ENCODE data around the gene VPS54.
A peak's percentile ranks its signal among the peaks of the same experiment; 100 is the strongest.

Gene VPS54, protein sequence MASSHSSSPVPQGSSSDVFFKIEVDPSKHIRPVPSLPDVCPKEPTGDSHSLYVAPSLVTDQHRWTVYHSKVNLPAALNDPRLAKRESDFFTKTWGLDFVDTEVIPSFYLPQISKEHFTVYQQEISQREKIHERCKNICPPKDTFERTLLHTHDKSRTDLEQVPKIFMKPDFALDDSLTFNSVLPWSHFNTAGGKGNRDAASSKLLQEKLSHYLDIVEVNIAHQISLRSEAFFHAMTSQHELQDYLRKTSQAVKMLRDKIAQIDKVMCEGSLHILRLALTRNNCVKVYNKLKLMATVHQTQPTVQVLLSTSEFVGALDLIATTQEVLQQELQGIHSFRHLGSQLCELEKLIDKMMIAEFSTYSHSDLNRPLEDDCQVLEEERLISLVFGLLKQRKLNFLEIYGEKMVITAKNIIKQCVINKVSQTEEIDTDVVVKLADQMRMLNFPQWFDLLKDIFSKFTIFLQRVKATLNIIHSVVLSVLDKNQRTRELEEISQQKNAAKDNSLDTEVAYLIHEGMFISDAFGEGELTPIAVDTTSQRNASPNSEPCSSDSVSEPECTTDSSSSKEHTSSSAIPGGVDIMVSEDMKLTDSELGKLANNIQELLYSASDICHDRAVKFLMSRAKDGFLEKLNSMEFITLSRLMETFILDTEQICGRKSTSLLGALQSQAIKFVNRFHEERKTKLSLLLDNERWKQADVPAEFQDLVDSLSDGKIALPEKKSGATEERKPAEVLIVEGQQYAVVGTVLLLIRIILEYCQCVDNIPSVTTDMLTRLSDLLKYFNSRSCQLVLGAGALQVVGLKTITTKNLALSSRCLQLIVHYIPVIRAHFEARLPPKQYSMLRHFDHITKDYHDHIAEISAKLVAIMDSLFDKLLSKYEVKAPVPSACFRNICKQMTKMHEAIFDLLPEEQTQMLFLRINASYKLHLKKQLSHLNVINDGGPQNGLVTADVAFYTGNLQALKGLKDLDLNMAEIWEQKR

DNA sequence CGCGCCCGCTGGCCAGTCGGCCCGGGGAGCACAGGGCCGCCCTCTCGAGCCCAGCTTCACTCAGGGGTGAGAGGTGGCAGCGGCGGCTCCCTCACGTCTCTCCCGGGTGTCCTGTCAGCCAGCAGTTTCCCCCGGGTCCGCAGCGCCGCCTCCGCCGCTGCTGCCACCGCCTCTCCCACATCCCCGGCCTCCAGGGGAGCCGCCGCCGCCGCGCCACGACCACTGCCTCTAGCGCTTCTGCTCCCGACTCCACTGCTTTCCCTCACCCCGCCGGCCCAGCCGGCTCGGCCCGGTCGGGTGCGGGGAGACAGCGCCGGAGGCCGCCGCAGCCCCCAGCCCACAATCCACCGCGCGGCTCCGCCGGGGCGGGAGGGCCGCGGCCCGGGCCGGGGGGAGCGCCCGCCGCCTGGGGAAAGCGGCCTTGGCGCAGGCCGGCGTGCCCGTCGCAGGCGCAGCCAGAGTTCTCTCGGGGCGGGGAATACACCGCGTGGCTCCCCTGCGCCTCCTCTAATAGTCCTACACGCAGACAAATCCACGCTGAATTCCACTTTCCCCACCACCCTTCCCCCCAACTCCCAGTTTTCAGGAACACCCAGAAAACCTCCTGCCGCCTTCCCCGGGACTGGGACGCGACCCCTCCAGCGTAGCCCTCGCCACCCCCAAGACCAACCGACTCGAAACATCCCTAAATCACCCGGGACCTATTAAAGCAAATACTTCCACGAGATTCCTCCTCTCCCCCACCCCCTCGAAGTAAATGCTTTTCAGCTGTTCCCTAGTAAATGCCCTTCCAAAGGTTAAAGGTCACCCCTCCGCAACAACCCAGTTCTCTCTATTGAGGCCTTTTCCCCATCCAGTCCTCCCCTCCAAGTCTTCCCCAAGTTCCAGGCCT, at the start of gene VPS54:
VPS54 (minus strand) TSS at position 346 of the 892 bp plus-strand sequence. CDS start 35,429 bp downstream, outside the sequence.
- peak; percentile 65 to 69 for DNase-seq (ENCODE audit: low read depth in 2 of 2)
- TF ChIP-seq, protein P1, sequence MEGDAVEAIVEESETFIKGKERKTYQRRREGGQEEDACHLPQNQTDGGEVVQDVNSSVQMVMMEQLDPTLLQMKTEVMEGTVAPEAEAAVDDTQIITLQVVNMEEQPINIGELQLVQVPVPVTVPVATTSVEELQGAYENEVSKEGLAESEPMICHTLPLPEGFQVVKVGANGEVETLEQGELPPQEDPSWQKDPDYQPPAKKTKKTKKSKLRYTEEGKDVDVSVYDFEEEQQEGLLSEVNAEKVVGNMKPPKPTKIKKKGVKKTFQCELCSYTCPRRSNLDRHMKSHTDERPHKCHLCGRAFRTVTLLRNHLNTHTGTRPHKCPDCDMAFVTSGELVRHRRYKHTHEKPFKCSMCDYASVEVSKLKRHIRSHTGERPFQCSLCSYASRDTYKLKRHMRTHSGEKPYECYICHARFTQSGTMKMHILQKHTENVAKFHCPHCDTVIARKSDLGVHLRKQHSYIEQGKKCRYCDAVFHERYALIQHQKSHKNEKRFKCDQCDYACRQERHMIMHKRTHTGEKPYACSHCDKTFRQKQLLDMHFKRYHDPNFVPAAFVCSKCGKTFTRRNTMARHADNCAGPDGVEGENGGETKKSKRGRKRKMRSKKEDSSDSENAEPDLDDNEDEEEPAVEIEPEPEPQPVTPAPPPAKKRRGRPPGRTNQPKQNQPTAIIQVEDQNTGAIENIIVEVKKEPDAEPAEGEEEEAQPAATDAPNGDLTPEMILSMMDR (IDR thresholded peaks at IDR 0.05; ENCODE audit: low read depth, low read length): no peak
- H3K4me3 ChIP-seq (replicated peaks in 1 of 2; ENCODE audit: low read depth in 2 of 2, low read length in 2 of 2): peak within 1 kb of the TSS; percentile 61 to 70

DNA sequence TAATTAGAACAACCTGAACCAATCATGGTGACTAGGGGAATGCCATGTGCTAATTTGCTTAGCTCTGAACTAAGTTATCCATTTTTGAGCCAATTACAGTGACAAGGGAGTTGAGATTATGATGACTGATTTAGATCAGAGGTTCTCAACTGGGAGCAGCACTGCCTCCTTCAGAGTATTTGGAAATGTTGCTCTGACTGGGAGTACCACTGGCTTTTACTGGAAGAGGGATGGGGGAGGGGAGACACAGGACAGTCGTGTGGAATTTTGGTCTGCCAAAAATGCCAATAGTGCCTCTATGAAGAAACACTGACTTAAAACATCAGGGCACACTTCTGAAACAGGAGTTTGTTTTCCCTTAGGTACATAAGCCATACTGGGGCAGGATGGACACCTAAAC, 48.1 kb upstream of the VPS54 start:
- TF ChIP-seq, protein P1 (IDR thresholded peaks at IDR 0.05; ENCODE audit: low read depth, low read length): no peak
- H3K4me3 ChIP-seq (replicated peaks in 1 of 2; ENCODE audit: low read depth in 2 of 2, low read length in 2 of 2): no peak overlapping the region
- peak; percentile 9 to 22 for DNase-seq (ENCODE audit: low read depth in 2 of 2)

DNA sequence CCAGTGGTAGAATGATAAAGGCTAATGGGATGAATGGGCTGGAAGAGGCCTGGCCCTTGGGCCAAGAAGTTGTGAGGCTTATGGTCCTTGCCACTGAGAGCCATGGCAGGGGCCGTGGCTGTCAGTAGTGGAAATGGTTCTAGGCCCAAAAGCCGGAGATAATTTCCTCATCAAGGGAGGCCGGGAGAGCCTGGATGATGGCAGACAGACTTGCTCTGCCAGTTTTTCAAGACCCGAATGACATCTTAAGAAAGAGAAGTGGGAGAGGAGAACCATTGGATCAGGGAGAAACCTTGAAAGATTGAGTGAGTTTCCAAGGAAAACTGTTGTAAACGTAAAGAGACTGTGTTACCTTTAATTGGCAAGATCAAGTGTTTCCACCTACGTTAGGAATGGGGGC, 46.3 kb upstream of the VPS54 start:
- no peak for DNase-seq (ENCODE audit: low read depth in 2 of 2)
- TF ChIP-seq, protein P1 (IDR thresholded peaks at IDR 0.05; ENCODE audit: low read depth, low read length): no peak
- no peak overlapping the region for H3K4me3 ChIP-seq (replicated peaks in 1 of 2; ENCODE audit: low read depth in 2 of 2, low read length in 2 of 2)

DNA sequence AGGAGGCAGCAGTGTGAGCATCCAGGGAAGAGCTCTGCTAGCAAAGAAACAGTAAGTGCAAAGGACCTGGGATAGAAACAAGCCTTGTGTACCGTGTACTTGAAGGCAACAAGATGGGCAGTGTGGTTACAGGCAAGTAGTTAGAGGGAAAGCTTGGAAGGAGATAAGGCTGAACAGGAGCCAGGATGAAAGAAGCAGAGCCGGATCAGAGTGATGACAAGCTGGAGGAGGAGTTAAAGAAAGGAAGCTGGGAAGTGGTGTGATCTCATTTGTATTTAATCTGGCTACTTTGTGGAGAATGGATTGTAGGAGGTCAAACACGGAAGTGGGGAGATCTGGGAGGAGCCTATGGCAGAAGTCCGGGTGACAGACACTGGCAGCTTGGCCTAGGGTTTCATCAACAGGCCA, 44.7 kb upstream of the VPS54 start:
- H3K4me3 ChIP-seq (replicated peaks in 1 of 2; ENCODE audit: low read depth in 2 of 2, low read length in 2 of 2): no peak overlapping the region
- TF ChIP-seq, protein P1 (IDR thresholded peaks at IDR 0.05; ENCODE audit: low read depth, low read length): no peak
- DNase-seq (ENCODE audit: low read depth in 2 of 2): peak; percentile 93 to 94

DNA sequence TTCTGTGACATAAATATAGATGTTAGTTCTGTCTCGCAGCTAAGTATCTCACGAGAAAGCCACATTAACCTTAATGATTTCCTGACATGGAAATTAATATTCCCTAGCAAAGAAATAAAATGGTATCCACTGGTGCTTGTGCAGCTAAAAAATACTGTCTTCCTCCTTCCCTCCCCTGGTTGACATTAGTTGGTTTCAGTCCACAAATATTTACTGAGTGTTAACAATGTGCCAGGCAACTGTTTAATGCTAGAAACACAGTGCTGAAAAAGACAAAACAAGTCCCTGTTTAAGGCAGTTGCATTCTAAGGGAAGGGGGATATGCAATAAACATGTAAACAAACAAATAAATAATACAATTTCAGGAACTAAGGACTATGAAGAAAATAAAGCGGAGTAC, 44.2 kb upstream of the VPS54 start:
- TF ChIP-seq, protein P1 (IDR thresholded peaks at IDR 0.05; ENCODE audit: low read depth, low read length): no peak
- peak; percentile 16 to 31 for DNase-seq (ENCODE audit: low read depth in 2 of 2)
- no peak overlapping the region for H3K4me3 ChIP-seq (replicated peaks in 1 of 2; ENCODE audit: low read depth in 2 of 2, low read length in 2 of 2)

DNA sequence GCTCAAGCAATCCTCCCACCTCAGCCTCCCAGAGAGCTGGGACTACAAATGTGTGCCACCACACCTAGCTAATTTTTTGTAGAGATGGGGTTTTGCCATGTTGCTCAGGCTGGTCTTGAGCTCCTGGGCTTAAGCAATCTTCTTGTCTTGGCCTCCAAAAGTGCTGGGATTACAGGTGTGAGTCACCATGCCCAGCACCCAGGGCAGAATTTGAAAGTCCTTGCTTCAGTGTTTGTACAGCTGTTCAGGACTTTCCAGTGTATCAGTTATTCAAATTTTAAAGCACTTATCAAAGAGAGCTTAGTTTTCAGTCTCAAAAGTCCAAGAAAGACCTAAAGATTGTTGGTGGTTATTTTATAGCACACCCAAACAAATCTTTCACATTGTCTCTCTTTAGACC, 43.6 kb upstream of the VPS54 start:
- no peak overlapping the region for H3K4me3 ChIP-seq (replicated peaks in 1 of 2; ENCODE audit: low read depth in 2 of 2, low read length in 2 of 2)
- peak; percentile 31 to 89 for DNase-seq (ENCODE audit: low read depth in 2 of 2)
- TF ChIP-seq, protein P1 (IDR thresholded peaks at IDR 0.05; ENCODE audit: low read depth, low read length): no peak
